NCI-H1930 (cell line): ENCODE measurements around the gene PWWP2A.

ENCODE experiments used
- DNase-seq, 2 experiments: peaks; one replicate each; lab custom pipeline; 2025; lab: John Stamatoyannopoulos, UW

Gene PWWP2A

DNA sequence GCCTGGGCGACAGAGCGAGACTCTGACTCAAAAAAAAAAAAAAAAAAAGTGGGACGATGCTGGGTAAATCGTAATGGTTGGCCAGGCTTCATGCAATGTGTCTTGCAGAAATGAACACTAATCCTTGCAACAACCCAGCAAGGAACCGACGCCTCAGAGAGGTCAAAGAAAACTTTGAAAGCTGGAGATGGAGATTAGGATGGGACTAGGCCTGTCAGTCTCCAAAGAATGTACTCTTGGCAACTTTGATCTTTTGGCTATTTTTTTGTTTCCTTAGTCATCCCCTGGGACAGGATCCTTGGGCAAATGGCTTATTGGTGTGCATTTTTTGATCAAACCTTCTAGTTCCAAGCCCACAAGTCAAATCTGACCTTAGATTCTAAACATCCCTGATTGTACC, 10.6 kb upstream of the PWWP2A start:
- DNase-seq: no peak

DNA sequence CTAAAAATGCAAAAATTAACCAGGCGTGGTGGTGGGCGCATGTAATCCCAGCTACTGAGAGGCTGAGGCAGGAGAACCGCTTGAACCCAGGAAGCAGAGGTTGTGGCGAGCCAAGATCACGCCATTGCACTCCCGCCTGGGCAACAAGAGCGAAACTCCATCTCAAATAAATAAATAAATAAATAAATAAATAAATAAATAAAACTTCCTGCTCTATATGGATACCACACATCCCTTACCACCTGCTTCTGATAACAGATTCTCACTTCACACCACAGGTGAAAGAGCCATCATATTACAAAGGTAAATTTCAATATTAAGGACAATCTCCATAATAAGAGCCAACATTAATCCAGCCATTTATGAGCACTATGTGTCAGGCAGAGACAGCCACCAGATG, 9.4 kb upstream of the PWWP2A start:
- no peak for DNase-seq

DNA sequence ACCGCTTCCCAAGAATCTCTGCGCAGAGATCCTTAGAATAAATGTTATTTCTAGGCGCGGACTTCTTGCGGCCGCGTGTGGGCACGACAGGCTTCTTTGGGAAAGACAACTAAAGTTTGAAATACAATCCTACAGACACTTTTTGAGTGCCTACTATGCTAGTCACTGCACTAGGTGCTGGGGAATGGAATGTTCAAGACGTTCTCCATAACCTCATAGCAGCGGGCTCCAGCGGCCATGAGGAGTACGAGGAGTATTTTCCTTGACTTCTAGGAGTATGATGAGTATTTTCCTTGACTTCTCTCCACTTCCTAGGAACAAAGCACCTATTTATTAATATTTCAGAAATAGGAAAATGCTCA, 636 bp upstream of the PWWP2A start:
- DNase-seq: no peak

DNA sequence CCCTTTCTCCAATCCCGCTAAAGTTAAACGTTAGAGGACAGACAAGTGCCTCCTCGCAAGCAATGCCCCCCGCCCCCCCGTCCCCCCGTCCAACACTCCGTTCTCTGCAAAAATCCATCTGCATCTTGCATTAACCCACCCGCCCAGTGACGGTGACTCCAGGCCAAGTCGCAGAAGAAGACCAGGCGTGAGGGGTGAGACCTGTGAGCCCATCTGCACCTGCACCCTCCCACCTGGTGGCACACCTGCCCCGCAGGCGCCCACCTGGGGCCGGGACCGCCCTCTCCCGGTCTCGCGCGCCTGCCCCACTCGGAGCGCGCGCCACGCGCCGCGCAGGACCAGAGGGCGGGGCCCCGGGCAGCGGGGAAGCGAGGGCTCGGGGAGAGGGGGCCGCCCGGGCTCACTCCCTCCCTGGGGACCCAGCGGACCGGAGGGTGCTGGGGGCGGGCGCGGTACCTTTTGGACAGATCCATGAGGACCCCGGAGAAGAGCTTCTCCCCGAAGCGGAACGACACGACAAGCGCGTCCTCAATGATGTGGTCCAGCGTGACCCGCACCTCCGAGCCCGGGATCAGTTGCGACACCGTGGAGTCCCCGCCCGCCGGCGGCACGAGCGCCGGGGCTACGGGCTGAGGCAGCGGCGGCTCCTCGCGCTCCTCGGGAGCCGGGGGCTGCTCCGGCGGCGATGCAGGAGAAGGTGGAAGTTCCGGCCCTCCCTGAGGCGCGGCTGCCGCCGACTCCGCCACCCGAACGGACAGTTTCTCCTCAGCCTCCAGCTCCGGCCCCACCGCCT, 705 bp downstream of the PWWP2A start:
- DNase-seq: no peak

DNA sequence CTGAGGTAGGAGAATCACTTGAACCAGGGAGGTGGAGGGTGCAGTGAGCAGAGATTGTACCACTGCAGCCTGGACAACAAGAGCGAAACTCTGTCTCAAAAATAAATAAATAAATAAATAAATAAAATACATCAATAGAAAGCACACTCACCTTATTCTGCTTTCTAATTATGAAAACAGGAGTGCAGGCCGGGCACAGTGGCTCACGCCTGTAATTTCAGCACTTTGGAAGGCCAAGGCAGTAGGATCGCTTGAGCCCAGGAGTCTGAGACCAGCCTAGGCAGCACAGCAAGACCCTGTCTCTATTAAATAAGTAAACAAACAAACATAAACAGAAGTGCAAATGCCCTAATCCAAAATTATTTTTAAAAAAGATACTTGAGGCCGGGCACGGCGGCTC, 2.3 kb downstream of the PWWP2A start:
- DNase-seq: no peak

DNA sequence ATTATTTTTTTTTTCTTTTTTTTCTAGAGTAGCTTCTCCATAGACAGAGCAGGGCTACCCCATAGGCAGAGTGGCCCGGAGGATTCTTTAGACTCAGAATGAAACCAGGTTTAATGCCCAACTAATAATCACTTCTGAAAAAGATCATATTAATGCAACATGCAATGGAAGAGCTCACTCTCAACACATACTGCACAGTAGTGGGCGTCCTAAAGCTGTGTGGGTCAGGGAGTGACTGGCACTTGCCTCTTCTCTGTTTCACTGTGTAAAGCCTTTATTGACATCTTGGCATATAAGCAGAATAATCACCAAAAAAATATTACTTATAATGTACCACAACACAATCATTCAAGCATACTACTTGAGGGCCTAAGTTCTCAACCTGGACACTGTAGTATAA, 11.1 kb downstream of the PWWP2A start:
- DNase-seq: no peak

DNA sequence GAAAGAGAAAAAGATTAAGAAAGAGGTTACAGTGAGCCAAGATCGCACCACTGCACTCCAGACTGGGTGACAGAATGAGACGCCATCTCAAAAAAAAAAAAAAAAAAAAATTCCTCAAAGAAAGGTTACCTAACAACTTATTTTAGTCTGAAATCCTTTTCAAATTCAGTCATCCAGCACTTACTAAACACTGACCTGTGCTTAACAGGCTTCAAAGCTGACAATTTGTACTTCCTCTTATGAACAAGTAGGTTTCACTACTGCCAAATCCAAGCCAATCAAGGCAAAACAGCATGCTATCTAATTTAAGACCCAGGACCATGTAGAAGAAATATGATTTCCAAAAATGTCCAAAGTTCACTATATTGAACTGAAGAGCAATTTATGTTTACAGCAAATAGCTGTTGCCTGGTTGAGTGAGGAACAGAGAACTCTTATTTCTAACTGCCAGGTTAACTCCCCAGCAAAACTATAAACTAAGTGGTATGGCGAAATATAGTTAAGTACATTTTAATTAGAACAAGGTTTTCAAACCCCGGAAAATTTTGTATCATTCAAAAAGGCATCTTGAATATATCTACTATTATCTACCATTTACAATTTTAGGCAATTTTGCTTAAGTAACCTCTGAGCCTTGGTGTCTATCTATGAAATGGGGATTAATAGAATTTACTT, 13.4 kb downstream of the PWWP2A start:
- no peak for DNase-seq

DNA sequence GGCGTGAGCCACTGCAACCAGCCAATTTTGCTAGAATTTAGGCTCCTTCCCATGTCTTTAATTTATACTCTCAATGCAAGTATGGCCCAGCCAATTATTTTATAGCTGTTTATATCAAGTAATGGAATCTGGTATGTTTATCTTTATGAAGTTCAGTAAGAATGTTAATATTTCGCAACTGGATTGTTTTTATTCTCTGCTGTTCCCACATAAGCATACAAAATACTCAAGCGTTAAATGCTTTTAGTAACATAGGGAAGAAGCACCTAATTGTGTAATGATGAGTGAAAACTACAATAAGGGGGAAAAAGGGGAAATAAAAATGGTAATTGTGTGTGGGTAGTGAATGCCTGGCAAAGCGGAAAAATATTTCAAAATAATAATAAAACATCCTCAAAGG, 21.3 kb downstream of the PWWP2A start:
- DNase-seq: no peak

DNA sequence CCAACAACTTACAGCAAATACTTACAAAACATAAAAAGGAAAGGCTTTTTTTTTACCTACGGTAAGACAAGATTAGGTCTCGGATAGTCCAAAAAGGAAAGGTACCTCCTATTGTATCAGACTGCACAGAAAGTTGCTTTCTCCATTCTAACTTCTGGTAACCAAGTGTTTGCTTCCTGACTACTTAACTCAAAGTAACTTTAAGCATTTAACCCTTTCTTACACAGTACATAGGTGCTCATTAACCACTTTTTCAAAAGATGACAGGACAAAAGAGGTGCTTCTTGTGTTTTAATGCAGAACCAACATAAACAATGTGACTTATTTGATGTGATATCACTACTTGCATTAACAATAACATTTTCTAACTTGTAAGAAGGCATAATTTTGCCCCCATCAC, 23.1 kb downstream of the PWWP2A start:
- DNase-seq: no peak

DNA sequence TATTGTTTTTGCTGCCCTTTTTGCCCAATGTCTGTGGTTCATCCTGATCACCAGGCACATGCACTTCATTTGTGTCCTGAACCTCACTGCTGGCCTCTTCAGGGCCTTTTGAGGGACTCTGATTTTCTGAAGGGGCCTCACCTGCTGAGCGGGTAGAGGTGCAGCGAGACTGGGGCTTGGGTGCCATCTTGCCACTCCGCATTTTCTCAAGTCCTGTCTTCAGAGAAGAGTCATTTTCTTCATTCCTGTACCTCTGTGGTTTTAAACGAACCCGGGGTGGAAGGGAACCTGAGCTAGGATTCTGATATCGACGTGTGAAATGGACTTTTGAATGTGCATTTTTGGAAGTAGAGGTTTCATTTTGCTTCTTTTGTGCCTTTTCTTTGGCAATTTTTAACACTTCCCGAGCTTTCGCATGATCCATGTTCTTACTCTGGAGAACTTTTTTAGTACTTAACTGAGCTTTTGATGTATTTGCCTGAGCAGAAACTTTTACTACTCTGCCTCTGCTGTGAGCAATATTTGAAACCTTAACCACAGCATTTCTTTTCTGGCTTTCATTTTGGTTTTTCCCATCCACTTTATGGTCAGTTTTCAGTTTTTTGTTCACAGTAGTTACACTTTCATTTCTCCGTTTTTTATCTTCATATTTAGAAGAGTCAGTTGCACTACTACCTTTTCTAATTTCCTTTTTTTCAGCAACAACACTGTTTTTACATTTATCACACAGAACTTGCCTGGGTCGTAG, 26.1 kb downstream of the PWWP2A start:
- DNase-seq: no peak

DNA sequence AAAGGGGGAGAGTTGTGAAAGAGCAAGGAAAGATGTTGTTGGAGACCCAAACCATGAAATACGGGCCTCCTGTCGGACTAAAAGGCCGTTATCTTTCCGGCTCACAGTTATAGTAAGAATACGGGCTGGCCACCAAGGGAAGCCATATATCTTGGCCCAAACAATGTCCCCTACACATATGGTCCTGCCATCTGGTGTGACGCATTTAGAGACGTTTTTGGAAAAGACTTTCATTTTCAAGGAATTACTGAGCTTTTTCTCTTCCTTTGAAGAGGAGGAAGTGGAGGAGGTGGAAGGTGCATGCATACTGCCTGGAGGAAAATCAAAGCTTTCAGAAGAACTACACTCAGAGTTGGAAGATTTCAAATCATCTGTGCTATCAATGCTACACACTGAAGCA, 26.7 kb downstream of the PWWP2A start:
- DNase-seq: no peak

DNA sequence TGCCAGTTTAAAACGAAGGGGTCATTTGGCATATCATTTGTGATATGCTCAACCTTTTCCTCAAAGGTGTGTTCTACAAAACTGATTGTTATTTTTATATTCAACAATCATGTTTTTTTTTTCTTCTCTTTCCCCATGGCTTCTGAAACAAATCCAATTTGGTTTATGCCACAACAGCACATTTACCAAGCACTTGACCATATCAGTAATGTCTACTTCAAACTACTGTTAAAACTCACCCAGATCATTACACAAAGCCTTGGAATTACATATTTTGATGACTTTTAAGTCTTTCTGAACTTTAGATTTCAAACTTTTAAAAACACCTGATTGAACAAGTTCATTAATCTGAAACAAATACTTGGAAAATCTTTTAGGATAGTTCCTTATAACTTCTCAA, 29.2 kb downstream of the PWWP2A start:
- DNase-seq: no peak

DNA sequence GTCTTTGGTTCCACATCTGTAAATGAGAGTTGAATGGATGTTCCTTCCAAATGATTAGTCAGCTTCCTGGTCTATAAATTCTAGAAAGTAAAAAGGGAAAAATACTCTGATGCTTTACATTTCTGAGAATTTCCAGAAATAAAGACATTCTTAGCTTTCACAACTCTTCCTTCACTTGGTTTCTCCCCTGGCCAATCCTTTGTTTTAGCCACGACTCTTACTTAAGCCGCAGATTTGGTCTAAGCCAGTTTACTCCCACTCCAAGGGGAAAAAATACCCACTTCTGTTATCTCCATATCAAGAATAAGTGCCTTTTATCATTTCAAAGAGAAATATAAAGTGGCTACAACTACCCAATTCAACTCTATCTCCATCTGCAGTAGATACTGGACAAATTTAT, 29.7 kb downstream of the PWWP2A start:
- no peak for DNase-seq

DNA sequence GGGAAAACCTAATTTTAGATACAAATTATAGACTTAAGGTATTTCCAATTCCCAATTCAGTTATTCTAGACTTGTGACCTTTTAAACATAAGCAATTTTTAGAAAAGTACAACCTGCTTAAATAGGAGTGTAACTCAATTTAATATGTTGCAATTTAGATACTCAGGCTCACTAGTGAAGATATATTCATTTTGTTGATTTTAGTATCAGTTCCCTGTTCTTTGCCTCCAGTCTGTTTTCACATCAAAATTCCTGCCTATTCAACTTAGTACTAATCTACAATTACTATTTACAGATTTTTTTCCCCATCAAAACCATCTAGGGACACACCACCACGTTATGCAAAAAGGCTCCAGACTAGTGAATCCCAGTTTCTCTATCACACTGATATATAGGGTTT, 30.4 kb downstream of the PWWP2A start:
- no peak for DNase-seq

DNA sequence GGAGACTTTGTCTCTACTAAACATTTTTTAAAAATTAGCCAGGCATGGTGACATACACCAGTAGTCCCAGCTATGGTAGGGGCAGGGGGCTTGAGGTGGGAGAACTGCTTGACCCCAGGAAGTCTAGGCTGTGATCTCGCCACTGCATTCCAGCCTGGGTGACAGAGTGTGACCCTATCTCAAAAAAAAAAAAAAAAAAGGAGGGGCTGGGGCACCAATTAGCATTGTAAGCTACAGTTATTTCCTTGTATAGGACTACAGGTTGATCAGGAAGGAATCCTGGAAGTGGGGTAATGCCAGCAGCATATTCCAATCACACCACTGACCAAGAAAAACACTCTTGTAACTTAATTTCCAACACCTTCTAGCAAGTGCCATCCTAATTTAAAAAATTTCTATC, 32.1 kb downstream of the PWWP2A start:
- no peak for DNase-seq

DNA sequence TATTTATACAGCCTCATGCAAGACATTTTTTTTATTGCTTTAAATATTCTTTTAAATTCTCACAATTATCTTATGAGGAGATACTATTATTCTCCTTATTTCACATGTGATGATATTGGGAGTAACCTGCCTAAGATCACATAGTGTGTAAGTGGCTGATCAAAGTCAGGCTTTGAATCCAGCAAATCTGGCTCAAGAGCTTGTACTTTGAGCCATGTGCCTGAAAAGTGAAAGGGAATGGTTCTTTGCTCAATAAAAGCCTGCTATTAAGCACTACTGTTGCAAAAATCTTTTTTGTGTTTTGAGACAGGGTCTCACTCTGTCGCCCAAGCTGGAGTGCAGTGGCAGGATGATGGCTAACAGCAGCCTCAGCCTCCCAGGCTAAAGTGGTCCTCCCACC, 35.1 kb downstream of the PWWP2A start:
- DNase-seq: no peak

DNA sequence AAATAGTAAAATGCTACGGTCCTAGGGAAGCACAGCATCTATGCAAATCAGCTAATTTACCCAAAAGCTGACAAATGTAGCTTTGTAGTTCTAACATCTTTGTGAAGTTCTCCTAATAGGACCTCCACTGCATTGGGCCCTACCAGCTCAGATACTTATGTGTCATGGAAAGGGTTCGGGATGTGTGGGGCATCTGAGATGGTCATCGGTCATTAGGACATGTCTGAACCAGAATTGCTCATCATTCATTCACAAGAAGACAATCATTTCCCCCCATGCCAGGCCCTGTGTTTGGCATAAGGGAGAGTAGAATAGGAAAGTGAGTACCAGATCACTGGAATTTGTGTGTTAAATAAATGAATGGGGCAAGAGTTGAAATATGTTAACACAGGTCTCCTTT, 35.7 kb downstream of the PWWP2A start:
- DNase-seq: no peak

DNA sequence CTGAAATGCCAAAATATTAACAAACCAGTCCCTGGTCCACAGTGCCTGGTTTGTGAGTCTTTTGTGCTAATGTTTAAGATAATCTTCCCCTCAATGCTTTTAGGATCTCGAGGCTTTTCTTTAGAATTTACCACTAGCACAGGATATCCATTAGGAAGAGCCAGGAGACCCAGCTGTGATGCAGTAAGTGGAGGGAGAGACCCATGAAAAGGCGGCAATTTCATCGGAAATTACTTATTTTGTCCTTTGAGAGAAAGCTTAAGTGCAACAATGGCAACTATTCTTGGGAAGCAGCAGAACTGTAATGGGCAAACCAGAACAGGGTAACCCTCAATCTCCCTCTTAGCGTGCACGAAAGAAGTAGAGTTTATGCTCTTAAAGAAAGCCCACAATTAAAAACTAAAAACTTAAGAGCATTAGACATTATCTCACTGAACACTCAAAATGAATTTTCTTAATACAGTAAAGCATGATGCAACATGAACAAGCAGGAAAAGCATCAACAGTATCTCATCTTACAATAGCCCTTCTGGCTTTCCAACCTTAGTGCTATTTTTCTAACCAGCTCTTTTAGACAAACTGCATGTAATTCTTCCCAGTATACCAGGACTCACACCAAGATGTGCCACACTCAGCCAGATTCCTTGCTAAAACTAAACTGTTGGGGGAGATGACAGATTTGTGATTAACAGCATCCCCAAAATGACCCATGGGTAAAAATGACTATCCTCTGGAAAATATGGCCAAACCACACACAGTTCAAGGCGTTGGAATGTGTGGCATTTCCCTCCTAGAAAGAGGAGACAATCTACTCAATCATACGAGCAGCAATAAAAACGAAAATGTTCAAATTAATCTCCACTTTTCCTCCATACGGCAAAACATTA, 36.4 kb downstream of the PWWP2A start:
- no peak for DNase-seq

DNA sequence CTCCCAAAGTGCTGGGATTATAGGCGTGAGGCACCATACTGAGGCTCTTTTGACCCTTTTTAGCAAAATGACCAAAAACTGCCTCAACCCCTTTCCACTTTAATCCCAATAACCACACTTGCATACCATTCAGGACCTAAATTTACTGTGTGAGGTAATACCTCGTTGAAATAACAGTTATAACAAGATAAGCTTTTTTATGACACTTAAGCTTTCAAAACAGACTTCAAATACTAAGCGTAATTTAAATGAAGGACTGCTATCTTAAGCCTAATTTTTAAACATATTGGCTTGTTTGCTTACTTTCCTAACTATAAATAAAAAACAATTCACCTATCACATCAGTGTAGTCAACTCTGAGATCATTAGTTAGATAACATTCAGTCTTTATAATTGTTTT, 37.8 kb downstream of the PWWP2A start:
- DNase-seq: no peak

DNA sequence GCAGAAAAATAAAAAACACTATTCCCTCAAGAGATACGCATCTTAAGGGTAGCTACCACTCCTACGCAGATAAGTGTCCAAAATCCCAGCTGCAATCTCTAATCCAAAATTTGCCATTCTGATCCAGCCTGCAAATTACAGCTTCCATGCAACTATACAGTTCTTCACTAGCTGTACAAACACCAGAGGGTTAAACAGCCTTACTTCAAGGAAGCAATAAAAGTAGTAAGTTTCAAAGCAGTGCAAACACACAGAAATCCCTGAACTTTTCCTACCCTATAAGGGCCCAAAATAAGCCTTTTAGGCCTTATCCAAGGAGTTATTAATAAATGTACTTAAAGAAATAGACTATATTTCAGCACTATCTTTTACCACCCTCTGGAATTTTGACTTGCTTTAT, 39.5 kb downstream of the PWWP2A start:
- DNase-seq: no peak

DNA sequence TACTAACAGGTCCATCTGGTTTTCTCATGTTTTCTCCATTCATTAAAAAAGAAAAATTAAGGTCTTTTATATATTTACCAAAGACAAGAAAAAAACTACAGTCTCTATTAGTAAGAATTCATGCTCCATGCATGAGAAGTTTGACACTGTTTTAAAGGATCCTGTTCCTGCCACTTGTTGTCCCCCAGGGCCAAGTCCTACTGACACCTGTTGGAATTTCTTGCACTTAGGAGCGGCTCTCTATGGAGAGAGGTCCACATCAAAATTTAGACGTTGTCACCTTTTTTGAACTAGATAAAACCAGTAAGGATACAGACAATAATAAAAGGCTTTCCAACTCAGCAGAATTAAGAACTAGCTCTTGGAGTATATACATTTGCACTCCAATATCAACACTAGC, 42.3 kb downstream of the PWWP2A start:
- no peak for DNase-seq

DNA sequence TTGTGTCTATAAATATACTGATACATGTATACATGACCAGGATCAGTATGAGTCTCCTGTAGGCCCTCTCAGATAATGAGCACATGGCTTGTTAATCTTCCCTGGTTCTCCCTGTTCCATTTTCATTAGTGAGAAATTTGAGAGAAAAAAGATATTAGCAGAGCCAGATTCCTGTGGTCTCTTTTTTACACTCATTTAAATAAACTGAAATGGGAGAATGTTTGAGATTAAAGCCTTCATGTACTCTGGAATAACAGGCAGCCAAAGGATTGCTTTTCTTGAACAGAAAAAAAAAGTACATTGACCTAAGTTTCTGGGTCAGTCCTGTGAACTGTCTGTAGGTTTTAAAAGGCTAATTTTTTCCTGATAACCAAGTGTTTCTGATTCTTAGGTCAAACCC, 44.2 kb downstream of the PWWP2A start:
- DNase-seq: no peak
